IMR-90 (cell line): ENCODE results near the gene OSTN. TPM values are rescaled to one million over a fixed set of nuclear protein-coding genes. Genes with fewer than 3 reads are reported as not detected.

Source experiments
- ATAC-seq: fragments of 200-7000 bp; cut with Tn5 transposase; 2 replicates; pipeline ENCODE4 v1.9.1; 2020; ENCODE audit warnings: low read depth, mild to moderate bottlenecking, moderate library complexity
- BruUV-seq: library from RNA; stranded (reverse); fragments of 400-500 nt; replicated peaks from 2 replicates; lab custom pipeline; 2021; lab: Mats Ljungman, UMichigan
- CTCF ChIA-PET: fragments of 300-600 bp; formaldehyde crosslinking; extraction: SDS; loops from one replicate; lab custom pipeline; 2021; ENCODE audit warnings: antibody characterized with exemption; lab: Yijun Ruan, JAX
- POLR2A ChIA-PET: fragments of 300-600 bp; sonication (Branson Sonifier 250); formaldehyde crosslinking; loops from one replicate; lab custom pipeline; 2022; ENCODE audit warnings: antibody characterized with exemption; ENCODE audit not compliant: unreplicated experiment; lab: Charles Lee
- DNase-seq: peaks from one replicate; pipeline ENCODE4 v3.0.0; 2013
- H2AFZ ChIP-seq: replicated peaks from 2 replicates; pipeline ENCODE3; 2013; ENCODE audit warnings: low read length, mild to moderate bottlenecking; ENCODE audit not compliant: poor library complexity
- H2AK5ac ChIP-seq: 2 replicates; pipeline ENCODE4 v1.6.1; 2013; ENCODE audit warnings: low read depth, low read length, inconsistent platforms
- H2AK9ac ChIP-seq: replicated peaks from 2 replicates; pipeline ENCODE3; 2013; ENCODE audit warnings: mild to moderate bottlenecking, low read depth, low read length, moderate library complexity; ENCODE audit not compliant: poor library complexity
- H2BK120ac ChIP-seq: 2 replicates; pipeline ENCODE4 v1.6.1; 2013; ENCODE audit warnings: low read depth, low read length, inconsistent platforms
- H2BK15ac ChIP-seq: 3 replicates; pipeline ENCODE4 v1.6.1; 2013; ENCODE audit warnings: low read depth, low read length, inconsistent platforms
- H2BK20ac ChIP-seq: 2 replicates; pipeline ENCODE4 v1.6.1; 2013; ENCODE audit warnings: low read depth, mild to moderate bottlenecking, inconsistent platforms, low read length, moderate library complexity
- H2BK5ac ChIP-seq: 2 replicates; pipeline ENCODE4 v1.6.1; 2013; ENCODE audit warnings: mild to moderate bottlenecking, low read depth, low read length, inconsistent platforms; ENCODE audit not compliant: poor library complexity, severe bottlenecking
- H3K14ac ChIP-seq: replicated peaks from 2 replicates; pipeline ENCODE4 v1.6.1; 2013; ENCODE audit warnings: low read depth, low read length, inconsistent platforms
- H3K18ac ChIP-seq: 2 replicates; pipeline ENCODE4 v1.6.1; 2013; ENCODE audit warnings: low read depth, low read length, control low read depth
- H3K23ac ChIP-seq: 2 replicates; pipeline ENCODE4 v1.6.1; 2013; ENCODE audit warnings: low read depth, low read length, inconsistent platforms
- H3K27ac ChIP-seq: 2 replicates; pipeline ENCODE4 v1.5.1; 2013; ENCODE audit warnings: mild to moderate bottlenecking, control low read depth, low read length; ENCODE audit not compliant: insufficient read depth
- H3K27me3 ChIP-seq: 2 replicates; pipeline ENCODE4 v1.6.1; 2013; ENCODE audit warnings: low read length; ENCODE audit not compliant: control insufficient read depth, insufficient read depth
- H3K36me3 ChIP-seq: 2 replicates; pipeline ENCODE4 v1.6.1; 2013; ENCODE audit warnings: low read length, mixed read lengths; ENCODE audit not compliant: control insufficient read depth, insufficient read depth
- H3K4ac ChIP-seq: 2 replicates; pipeline ENCODE4 v1.6.1; 2013; ENCODE audit warnings: low read depth, low read length, inconsistent platforms
- H3K4me1 ChIP-seq: 2 replicates; pipeline ENCODE4 v1.6.1; 2013; ENCODE audit warnings: low read length, mixed read lengths; ENCODE audit not compliant: control insufficient read depth, insufficient read depth
- H3K4me2 ChIP-seq: 2 replicates; pipeline ENCODE4 v1.6.1; 2013; ENCODE audit warnings: low read depth, mild to moderate bottlenecking, control low read depth, low read length, moderate library complexity
- H3K4me3 ChIP-seq: 2 replicates; pipeline ENCODE4 v1.5.1; 2013; ENCODE audit warnings: low read depth, mild to moderate bottlenecking, control low read depth, low read length, moderate library complexity; ENCODE audit not compliant: insufficient read depth
- H3K56ac ChIP-seq: 2 replicates; pipeline ENCODE4 v1.6.1; 2013; ENCODE audit warnings: low read length, inconsistent platforms; ENCODE audit not compliant: insufficient read depth; ENCODE audit errors: extremely low read depth
- H3K79me1 ChIP-seq, 2 experiments: 2 replicates each; pipeline ENCODE4 v1.6.1; 2013; ENCODE audit warnings: low read length in 2 of 2, inconsistent platforms in 1 of 2, low read depth in 1 of 2
- H3K9ac ChIP-seq: 2 replicates; pipeline ENCODE4 v1.6.1; 2013; ENCODE audit warnings: low read depth, low read length, control low read depth
- H3K9me1 ChIP-seq: 2 replicates; pipeline ENCODE4 v1.6.1; 2013; ENCODE audit warnings: low read length, inconsistent platforms; ENCODE audit not compliant: insufficient read depth
- H3K9me3 ChIP-seq: 2 replicates; pipeline ENCODE4 v1.6.1; 2013; ENCODE audit warnings: low read length; ENCODE audit not compliant: control insufficient read depth, insufficient read depth
- H4K20me1 ChIP-seq: 2 replicates; pipeline ENCODE4 v1.6.1; 2013; ENCODE audit warnings: low read length, inconsistent platforms; ENCODE audit not compliant: insufficient read depth
- H4K5ac ChIP-seq: 2 replicates; pipeline ENCODE4 v1.6.1; 2013; ENCODE audit warnings: mild to moderate bottlenecking, low read depth, low read length, control low read depth
- H4K8ac ChIP-seq, 2 experiments: 2 replicates each; pipeline ENCODE4 v1.6.1; 2013; ENCODE audit warnings: low read depth in 2 of 2, low read length in 2 of 2, control low read depth in 1 of 2, inconsistent platforms in 1 of 2
- H4K91ac ChIP-seq: 2 replicates; pipeline ENCODE4 v1.6.1; 2013; ENCODE audit warnings: low read depth, low read length, inconsistent platforms; ENCODE audit not compliant: insufficient read depth
- BHLHE40 ChIP-seq: fragments of 150-350 bp; IDR thresholded peaks from 2 replicates; pipeline ENCODE4 v1.6.1; 2016; ENCODE audit warnings: mild to moderate bottlenecking, low read depth, low read length
- CEBPB ChIP-seq: IDR thresholded peaks from 2 replicates; pipeline ENCODE4 v1.6.1; 2012; ENCODE audit warnings: low read depth, low read length, improper control_type of control experiment
- CHD1 ChIP-seq: IDR thresholded peaks from 2 replicates; pipeline ENCODE4 v1.6.1; 2012; ENCODE audit warnings: low read depth, low read length, improper control_type of control experiment
- CTCF ChIP-seq: conservative IDR thresholded peaks from 2 replicates; pipeline ENCODE4 v1.5.1; 2012; ENCODE audit warnings: mild to moderate bottlenecking, low read depth, low read length, improper control_type of control experiment
- ELK1 ChIP-seq: fragments of 150-350 bp; IDR thresholded peaks from 2 replicates; pipeline ENCODE4 v1.6.1; 2016; ENCODE audit warnings: low read depth, mild to moderate bottlenecking, low read length, moderate library complexity, borderline replicate concordance
- FOS ChIP-seq: fragments of 150-350 bp; IDR thresholded peaks from 2 replicates; pipeline ENCODE4 v1.6.1; 2016; ENCODE audit warnings: low read depth, low read length
- MAFK ChIP-seq: IDR thresholded peaks from 2 replicates; pipeline ENCODE4 v1.6.1; 2012; ENCODE audit warnings: low read depth, low read length, improper control_type of control experiment
- MAZ ChIP-seq: IDR thresholded peaks from 2 replicates; pipeline ENCODE4 v1.6.1; 2012; ENCODE audit warnings: low read depth, mild to moderate bottlenecking, low read length, improper control_type of control experiment, moderate library complexity, borderline replicate concordance
- MXI1 ChIP-seq: IDR thresholded peaks from 2 replicates; pipeline ENCODE4 v1.6.1; 2012; ENCODE audit warnings: low read depth, mild to moderate bottlenecking, low read length, moderate library complexity, borderline replicate concordance
- NFE2L2 ChIP-seq: fragments of 150-350 bp; IDR thresholded peaks from 2 replicates; pipeline ENCODE4 v1.6.1; 2016; ENCODE audit warnings: low read depth, mild to moderate bottlenecking, low read length
- POLR2A ChIP-seq: IDR thresholded peaks from 2 replicates; pipeline ENCODE4 v1.6.1; 2012; ENCODE audit warnings: mild to moderate bottlenecking, low read depth, low read length
- RAD21 ChIP-seq: IDR thresholded peaks from 2 replicates; pipeline ENCODE4 v1.6.1; 2012; ENCODE audit warnings: low read length, improper control_type of control experiment
- RCOR1 ChIP-seq: IDR thresholded peaks from 2 replicates; pipeline ENCODE4 v1.6.1; 2012; ENCODE audit warnings: mild to moderate bottlenecking, low read length, improper control_type of control experiment; ENCODE audit not compliant: insufficient replicate concordance
- RFX5 ChIP-seq: IDR thresholded peaks from 2 replicates; pipeline ENCODE4 v1.8.0; 2012; ENCODE audit warnings: low read depth, mild to moderate bottlenecking, low read length, moderate library complexity
- SMC3 ChIP-seq: fragments of 150-350 bp; IDR thresholded peaks from 2 replicates; pipeline ENCODE4 v1.6.1; 2016; ENCODE audit warnings: low read depth, mild to moderate bottlenecking, antibody characterized with exemption, low read length, moderate library complexity
- WGBS, 2 experiments: methylation state at CpG; one replicate each; pipeline versions ENCODE4 v1.1.5 to v1.1.7; 2013; ENCODE audit warnings: missing lambda C conversion rate in 2 of 2; ENCODE audit not compliant: insufficient read length in 1 of 2; ENCODE audit errors: extremely low coverage in 2 of 2; 5-methylcytosine and 5-hydroxymethylcytosine counted together
- dilution Hi-C: fragments of 300-500 bp; cut with HindIII; formaldehyde crosslinking; loops from one replicate; pipeline ENCODE4 v1.14.3; 2018; ENCODE audit warnings: low sequenced_read_pairs; ENCODE audit not compliant: unreplicated experiment
- in situ Hi-C: fragments of 300-500 bp; cut with MboI; formaldehyde crosslinking; loops from 3 replicates; pipeline ENCODE4 v1.14.3; 2019; ENCODE audit warnings: low sequenced_read_pairs, inconsistent platforms, mixed read lengths
- intact Hi-C: fragments of 100-400 bp; cut with micrococcal nuclease; formaldehyde crosslinking; loops from 2 replicates; pipeline ENCODE4 v1.10.0; 2022
- polyA plus RNA-seq, 3 experiments: library from polyadenylated mRNA; depleted of rRNA; stranded (reverse); fragments of >200 nt; gene quantifications; 2 replicates each; pipeline ENCODE4 v1.2.3, GENCODE V29; 2012; ENCODE audit warnings: low replicate concordance in 1 of 3
- total RNA-seq: library from RNA; depleted of rRNA; stranded (reverse); fragments of >200 nt; gene quantifications from 2 replicates; pipeline ENCODE4 v1.2.3, GENCODE V29; 2012
- TF ChIP-seq, protein P1 (sequence below): fragments of 150-350 bp; IDR thresholded peaks from 2 replicates; pipeline ENCODE4 v1.6.1; 2017; ENCODE audit warnings: mild to moderate bottlenecking, antibody characterized with exemption, low read length, low read depth

Gene OSTN
- total and polyA plus RNA-seq, 2 of the 4 experiments (the other 2 are of a cell fraction): not detected

DNA sequence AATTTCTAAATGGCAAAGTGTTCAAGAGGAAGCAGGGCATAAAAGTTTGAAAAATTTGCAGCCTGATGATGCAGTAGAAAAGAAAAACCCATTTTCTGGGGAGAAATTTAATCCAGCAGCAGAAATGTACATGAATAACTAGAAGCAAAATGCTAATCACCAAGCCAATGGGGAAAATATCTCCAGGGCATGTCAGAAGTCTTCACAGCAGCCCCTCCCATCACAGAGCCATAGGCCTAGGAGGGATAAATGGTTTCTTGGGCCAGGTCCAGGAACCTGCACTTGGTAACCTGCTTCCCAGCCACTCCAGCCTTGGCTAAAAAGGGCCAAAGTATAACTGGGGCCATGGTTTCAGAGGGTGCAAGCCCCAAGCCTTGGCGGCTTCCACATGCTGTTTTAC, 22.6 kb downstream of the OSTN start:
- no peak overlapping the region for H3K4me2 ChIP-seq
- intact Hi-C loops: no loop called here
- no CpG with 5 or more reads among the region's 1 CpG for WGBS, 2 experiments
- H3K4ac ChIP-seq: no peak overlapping the region
- no peaks in the 10 kb centered on the region for H4K20me1 ChIP-seq
- in situ Hi-C loops: no loop called here
- H4K91ac ChIP-seq: no peak overlapping the region
- H3K23ac ChIP-seq: no peak overlapping the region
- POLR2A ChIA-PET: no interaction called here
- no peak overlapping the region for H4K5ac ChIP-seq
- H2BK20ac ChIP-seq: no peak overlapping the region
- no peak overlapping the region for H2BK5ac ChIP-seq
- no peaks in the 10 kb centered on the region for H3K4me1 ChIP-seq
- dilution Hi-C loops: no loop called here
- no peak overlapping the region for H3K27ac ChIP-seq
- H3K9ac ChIP-seq: no peak overlapping the region
- H2BK120ac ChIP-seq: no peak overlapping the region
- H3K18ac ChIP-seq: no peak overlapping the region
- H3K4me3 ChIP-seq: no peak overlapping the region
- no TSS peak for BruUV-seq
- no peak overlapping the region for H2BK15ac ChIP-seq
- TF ChIP-seq CTCF (no peak), ELK1 (no peak), CEBPB (no peak), NFE2L2 (no peak), CHD1 (no peak), BHLHE40 (no peak), MAZ (no peak), MAFK (no peak), POLR2A (no peak), RAD21 (no peak), MXI1 (no peak), FOS (no peak), RFX5 (no peak), RCOR1 (no peak), SMC3 (no peak)
- TF ChIP-seq, protein P1, sequence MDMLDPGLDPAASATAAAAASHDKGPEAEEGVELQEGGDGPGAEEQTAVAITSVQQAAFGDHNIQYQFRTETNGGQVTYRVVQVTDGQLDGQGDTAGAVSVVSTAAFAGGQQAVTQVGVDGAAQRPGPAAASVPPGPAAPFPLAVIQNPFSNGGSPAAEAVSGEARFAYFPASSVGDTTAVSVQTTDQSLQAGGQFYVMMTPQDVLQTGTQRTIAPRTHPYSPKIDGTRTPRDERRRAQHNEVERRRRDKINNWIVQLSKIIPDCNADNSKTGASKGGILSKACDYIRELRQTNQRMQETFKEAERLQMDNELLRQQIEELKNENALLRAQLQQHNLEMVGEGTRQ: no peak
- no peak overlapping the region for H2AK5ac ChIP-seq
- ATAC-seq (no peak), DNase-seq (no peak)
- no peaks in the 10 kb centered on the region for H3K9me1 ChIP-seq
- H3K79me1 ChIP-seq: no peaks in the 10 kb centered on the region
- H3K9me3 ChIP-seq: no peaks in the 10 kb centered on the region
- no peaks in the 10 kb centered on the region for H3K27me3 ChIP-seq
- no peak overlapping the region for H2AFZ ChIP-seq
- no peak overlapping the region for H4K8ac ChIP-seq
- CTCF ChIA-PET: no interaction called here
- no peak overlapping the region for H3K56ac ChIP-seq
- no peak overlapping the region for H2AK9ac ChIP-seq
- H3K14ac ChIP-seq: no peak overlapping the region
- H3K36me3 ChIP-seq: no peaks in the 10 kb centered on the region
